ENCODE data around the gene KCTD13.

The KCTD13 gene

GRCh38 chr16:29925781-29926710, at the start of gene KCTD13 (continued):
- TF ChIP-seq ZNF513 (tag by site-specific recombination; IDR thresholded peaks at IDR 0.05) (no peak), REST (tag by site-specific recombination; IDR thresholded peaks at IDR 0.05) (no peak; the same call in 1 of the 2 replicates), ZNF311 (tag by site-specific recombination; IDR thresholded peaks at IDR 0.05; ENCODE audit: borderline replicate concordance) (no peak), ZNF292 (tag by site-specific recombination; IDR thresholded peaks at IDR 0.05; ENCODE audit: borderline replicate concordance, low read depth) (no peak), ZNF560 (tag by site-specific recombination; IDR thresholded peaks at IDR 0.05; ENCODE audit: borderline replicate concordance) (no peak), ZNF37A (tag by site-specific recombination; IDR thresholded peaks at IDR 0.05) (no peak), MEIS1 (CRISPR knock-in tag; IDR thresholded peaks at IDR 0.05; ENCODE audit: borderline replicate concordance) (no peak), ZBTB6 (tag by site-specific recombination; IDR thresholded peaks at IDR 0.05) (no peak), KLF7 (tag by site-specific recombination; IDR thresholded peaks at IDR 0.05; ENCODE audit: borderline replicate concordance) (no peak), ZEB2 (tag by site-specific recombination; IDR thresholded peaks at IDR 0.05) (peak; percentile 58), ZNF280D (tag by site-specific recombination; IDR thresholded peaks at IDR 0.05) (no peak), ZSCAN16 (tag by site-specific recombination; IDR thresholded peaks at IDR 0.05) (no peak), ZSCAN23 (tag by site-specific recombination; IDR thresholded peaks at IDR 0.05) (no peak), OSR2 (tag by site-specific recombination; IDR thresholded peaks at IDR 0.05) (no peak), RBAK (tag by site-specific recombination; IDR thresholded peaks at IDR 0.05) (no peak), ZNF664 (tag by site-specific recombination; IDR thresholded peaks at IDR 0.05) (no peak), ZNF133 (tag by site-specific recombination; IDR thresholded peaks at IDR 0.05) (no peak), ZNF658 (tag by site-specific recombination; IDR thresholded peaks at IDR 0.05) (no peak), ZNF501 (tag by site-specific recombination; IDR thresholded peaks at IDR 0.05) (peak; percentile 85), ZNF621 (tag by site-specific recombination; IDR thresholded peaks at IDR 0.05) (no peak), GLIS1 (tag by site-specific recombination; IDR thresholded peaks at IDR 0.05) (peak; percentile 57), ZNF76 (tag by site-specific recombination; IDR thresholded peaks at IDR 0.05; ENCODE audit: borderline replicate concordance, low read depth) (peak; percentile 75; the same call in 1 of the 2 replicates), ZNF302 (tag by site-specific recombination; IDR thresholded peaks at IDR 0.05; ENCODE audit: low read depth) (no peak), HOXA7 (CRISPR knock-in tag; IDR thresholded peaks at IDR 0.05; ENCODE audit: borderline replicate concordance) (no peak), SCRT2 (tag by site-specific recombination; IDR thresholded peaks at IDR 0.05) (peak; percentile 97), SALL2 (tag by site-specific recombination; IDR thresholded peaks at IDR 0.05; ENCODE audit: borderline replicate concordance) (no peak), ZSCAN30 (tag by site-specific recombination; IDR thresholded peaks at IDR 0.05) (0 out of 2 replicates have a peak, but pooled peaks have one; percentile 27), ZNF23 (tag by site-specific recombination; IDR thresholded peaks at IDR 0.05; ENCODE audit: borderline replicate concordance) (no peak), ZNF837 (tag by site-specific recombination; IDR thresholded peaks at IDR 0.05) (no peak), MZF1 (tag by site-specific recombination; IDR thresholded peaks at IDR 0.05; ENCODE audit: borderline replicate concordance) (peak; percentile 57; the same call in 1 of the 2 replicates), ZNF747 (tag by site-specific recombination; IDR thresholded peaks at IDR 0.05) (no peak), ZNF239 (tag by site-specific recombination; IDR thresholded peaks at IDR 0.05) (peak; percentile 28; the same call in 1 of the 2 replicates)
